VCaP (cell line): Measurements from ENCODE around the gene KRTAP19-7.

ENCODE experiments used
- H3K27ac ChIP-seq: fragments of 450-650 bp; 2 replicates; pipeline ENCODE4 v1.5.1; 2017
- TF ChIP-seq, protein P1 (sequence below): fragments of 450-650 bp; conservative IDR thresholded peaks from 2 replicates; pipeline ENCODE4 v1.5.1; 2017; ENCODE audit warnings: mild to moderate bottlenecking, moderate library complexity

KRTAP19-7 gene, protein sequence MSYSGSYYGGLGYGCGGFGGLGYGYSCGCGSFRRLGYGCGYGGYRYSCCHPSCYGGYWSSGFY

DNA sequence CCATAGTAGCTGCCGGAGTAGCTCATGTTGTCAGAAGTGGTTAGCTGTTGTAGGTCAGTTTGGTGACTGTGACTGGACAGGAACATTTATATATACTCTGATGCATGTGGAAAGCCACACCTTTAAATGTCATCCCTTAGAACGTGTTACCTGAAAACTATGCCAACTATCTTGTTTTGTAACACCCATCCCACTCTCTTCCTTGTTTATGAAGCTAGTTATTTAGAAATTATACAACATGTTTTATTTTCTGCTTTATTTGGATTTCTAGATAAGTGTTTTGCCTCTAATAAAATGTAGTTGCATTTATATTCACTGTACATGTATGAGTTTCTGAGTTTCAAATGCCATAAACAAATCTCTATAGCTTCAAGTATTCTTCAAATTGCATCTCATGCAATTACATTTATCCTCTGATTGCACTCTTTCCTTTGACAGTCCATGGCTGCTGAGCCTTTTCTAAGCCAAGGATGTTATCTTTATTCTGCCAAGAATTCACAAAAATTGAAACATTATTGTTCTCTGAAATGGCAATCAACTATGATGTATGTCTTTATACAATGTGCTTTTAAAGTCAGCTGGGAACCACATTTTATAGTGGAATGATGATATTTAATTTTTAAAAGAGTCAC is at the start of gene KRTAP19-7:
KRTAP19-7 (minus strand) TSS at position 51 of the 632 bp plus-strand sequence; CDS start at position 26, 25 bp downstream.
- H3K27ac ChIP-seq, result no peak within 1 kb of the TSS
- TF ChIP-seq, protein P1, sequence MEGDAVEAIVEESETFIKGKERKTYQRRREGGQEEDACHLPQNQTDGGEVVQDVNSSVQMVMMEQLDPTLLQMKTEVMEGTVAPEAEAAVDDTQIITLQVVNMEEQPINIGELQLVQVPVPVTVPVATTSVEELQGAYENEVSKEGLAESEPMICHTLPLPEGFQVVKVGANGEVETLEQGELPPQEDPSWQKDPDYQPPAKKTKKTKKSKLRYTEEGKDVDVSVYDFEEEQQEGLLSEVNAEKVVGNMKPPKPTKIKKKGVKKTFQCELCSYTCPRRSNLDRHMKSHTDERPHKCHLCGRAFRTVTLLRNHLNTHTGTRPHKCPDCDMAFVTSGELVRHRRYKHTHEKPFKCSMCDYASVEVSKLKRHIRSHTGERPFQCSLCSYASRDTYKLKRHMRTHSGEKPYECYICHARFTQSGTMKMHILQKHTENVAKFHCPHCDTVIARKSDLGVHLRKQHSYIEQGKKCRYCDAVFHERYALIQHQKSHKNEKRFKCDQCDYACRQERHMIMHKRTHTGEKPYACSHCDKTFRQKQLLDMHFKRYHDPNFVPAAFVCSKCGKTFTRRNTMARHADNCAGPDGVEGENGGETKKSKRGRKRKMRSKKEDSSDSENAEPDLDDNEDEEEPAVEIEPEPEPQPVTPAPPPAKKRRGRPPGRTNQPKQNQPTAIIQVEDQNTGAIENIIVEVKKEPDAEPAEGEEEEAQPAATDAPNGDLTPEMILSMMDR, result no peak

DNA sequence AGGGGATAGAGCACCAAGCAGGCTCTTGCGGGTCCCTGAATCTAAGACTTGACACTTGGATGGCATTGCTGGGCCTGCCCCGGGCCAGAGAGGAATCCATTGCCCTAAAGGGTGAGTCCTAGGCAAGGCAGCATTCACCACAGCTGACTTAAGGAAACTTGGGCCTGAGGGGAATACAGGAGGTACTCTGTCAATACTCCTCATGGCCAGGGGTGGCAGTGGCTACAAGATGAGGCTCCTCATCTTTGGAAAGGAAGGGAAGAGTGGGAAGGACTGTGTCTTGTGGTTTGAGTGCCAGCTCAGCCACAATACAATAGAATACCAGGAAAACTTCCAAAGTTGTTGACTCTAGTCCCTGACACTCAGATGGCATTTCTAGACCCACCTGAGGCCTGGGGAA is 44.9 kb upstream of the KRTAP19-7 start:
- TF ChIP-seq, protein P1, result no peak
- no peak overlapping the region for H3K27ac ChIP-seq

DNA sequence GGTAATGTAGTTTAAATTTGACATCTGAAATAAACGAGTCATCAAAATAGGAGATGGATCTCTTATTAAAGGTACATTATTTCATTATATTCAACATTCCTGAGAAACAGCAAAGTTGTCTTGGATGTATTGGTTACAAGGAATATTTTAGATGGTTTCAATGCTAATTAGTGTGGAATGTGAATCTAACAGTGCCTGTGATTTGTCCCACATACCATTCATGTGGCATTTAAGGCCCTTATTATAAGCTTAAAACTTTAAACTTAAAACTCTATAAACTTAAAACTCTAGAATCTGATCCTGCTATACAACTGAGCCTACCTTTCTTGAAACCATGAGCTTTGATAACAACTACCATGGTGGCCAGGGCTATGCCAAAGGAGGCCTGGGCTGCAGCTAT is 39.7 kb upstream of the KRTAP19-7 start, which contains the start of gene KRTAP22-1:
KRTAP22-1 (plus strand) TSS at position 301 of the 400 bp plus-strand sequence.
- TF ChIP-seq, protein P1, result no peak
- H3K27ac ChIP-seq, result no peak within 1 kb of the TSS

DNA sequence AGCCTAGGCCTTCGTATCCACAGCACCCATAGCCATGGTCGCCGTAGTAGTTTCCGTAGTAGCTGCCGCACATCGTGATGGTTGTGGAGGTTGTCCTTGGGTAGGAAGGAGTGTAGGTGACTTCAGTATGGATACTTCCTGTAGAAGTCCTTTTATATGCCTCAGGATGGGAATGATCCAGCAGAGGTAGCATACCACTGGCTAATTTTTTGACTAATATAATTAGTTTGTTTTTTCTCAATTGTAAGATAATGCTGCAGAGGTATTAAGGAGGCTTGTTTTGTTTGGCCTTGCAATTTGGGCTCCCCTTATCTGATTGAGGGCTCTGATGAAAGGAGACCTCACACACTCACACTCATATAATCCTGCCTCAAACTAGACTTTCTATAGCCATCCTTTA is 37.7 kb upstream of the KRTAP19-7 start, which contains the start of gene KRTAP6-2:
KRTAP6-2 (minus strand) TSS at position 101 of the 400 bp plus-strand sequence; CDS start at position 73, 28 bp downstream.
- TF ChIP-seq, protein P1, result no peak

DNA sequence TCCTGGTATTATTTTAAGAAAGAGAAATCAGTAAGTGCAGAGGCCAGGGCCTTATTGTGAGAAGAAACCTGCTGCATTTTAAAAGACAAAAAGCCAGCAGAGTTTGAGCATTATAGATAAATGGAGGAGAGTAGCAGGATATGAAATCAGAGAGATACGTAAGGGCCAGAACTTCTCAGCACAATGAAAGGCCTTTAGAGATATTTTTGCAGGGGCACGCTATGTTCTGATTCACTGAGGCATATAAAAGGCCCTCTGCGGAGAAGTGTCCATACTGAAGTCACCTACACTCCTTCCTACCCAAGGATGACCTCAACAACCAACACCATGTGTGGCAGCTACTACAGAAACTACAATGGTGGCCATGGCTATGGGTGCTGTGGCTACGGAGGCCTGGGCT is 31.0 kb upstream of the KRTAP19-7 start, which contains the start of gene KRTAP6-3:
KRTAP6-3 (plus strand) TSS at position 301 of the 400 bp plus-strand sequence; CDS start at position 307, 6 bp downstream.
- H3K27ac ChIP-seq, result no peak within 1 kb of the TSS
- TF ChIP-seq, protein P1, result no peak

More for the DNA sequence above, 37.7 kb upstream of the KRTAP19-7 start, which contains the start of gene KRTAP6-2:
- H3K27ac ChIP-seq, result no peak within 1 kb of the TSS

DNA sequence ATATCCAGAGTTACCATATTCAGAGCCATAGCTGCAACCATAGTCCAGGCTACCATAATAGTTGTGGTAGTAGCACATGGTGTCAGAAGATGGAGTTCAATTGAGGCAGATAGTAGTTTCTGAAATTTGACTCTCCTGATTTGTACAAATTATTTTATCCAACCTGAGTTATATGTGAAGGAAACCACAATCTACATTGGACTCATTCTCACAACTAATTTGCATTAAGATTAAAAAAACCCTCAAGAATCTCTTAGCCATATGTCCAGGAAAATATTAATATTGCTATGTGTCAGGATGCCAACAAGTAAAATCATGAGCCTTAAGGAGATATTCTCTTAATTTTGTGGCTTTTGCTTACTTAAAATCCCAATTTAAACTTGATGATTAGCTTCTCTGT is 29.2 kb upstream of the KRTAP19-7 start, which contains the start of gene KRTAP22-2:
KRTAP22-2 (minus strand) TSS at position 101 of the 400 bp plus-strand sequence.
- TF ChIP-seq, protein P1, result no peak
- no peak within 1 kb of the TSS for H3K27ac ChIP-seq

DNA sequence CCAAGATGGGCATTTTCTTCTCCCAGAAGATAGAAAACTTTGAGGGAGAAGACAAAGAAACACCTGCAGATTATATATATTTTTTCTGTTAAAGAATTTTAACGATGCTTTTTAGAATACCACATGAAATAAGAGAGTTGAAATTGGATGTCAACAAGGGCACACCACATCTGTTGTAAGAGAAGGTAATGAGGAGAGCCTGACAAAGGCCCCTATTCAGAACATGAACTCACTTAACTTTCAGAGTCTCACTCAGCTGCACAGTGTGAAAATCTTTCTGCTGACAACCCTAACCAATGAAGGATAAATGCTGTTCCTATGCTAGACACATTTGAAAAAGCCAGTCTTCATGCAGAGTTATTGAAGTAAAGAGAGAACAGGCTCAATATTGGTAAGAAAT is 21.8 kb upstream of the KRTAP19-7 start:
- TF ChIP-seq, protein P1, result no peak
- H3K27ac ChIP-seq, result no peak overlapping the region; the same call in 1 of the 2 replicates
